GM19240 (cell line): Measurements from ENCODE around the gene SLC12A2.

Experiments
- DNase-seq: peaks from one replicate; pipeline ENCODE4 v3.0.0; 2011; ENCODE audit warnings: low spot score; ENCODE audit not compliant: insufficient read length

The SLC12A2 gene

GRCh38 chr5:128163991-128164390, 80.4 kb downstream of the SLC12A2 start:
- DNase-seq = no peak

- no peak for DNase-seq
Observed at GRCh38 chr5:128169401-128170017, 85.9 kb downstream of the SLC12A2 start.

GRCh38 chr5:128172102-128172501, 88.5 kb downstream of the SLC12A2 start:
- no peak for DNase-seq

- no peak for DNase-seq
Observed at GRCh38 chr5:128174951-128175350, 91.4 kb downstream of the SLC12A2 start.

GRCh38 chr5:128192368-128192767, 108.8 kb downstream of the SLC12A2 start:
- DNase-seq = no peak

GRCh38 chr5:128193665-128194390, 110.3 kb downstream of the SLC12A2 start:
- DNase-seq = no peak

GRCh38 chr5:128195316-128195715, 111.8 kb downstream of the SLC12A2 start:
- DNase-seq = no peak

GRCh38 chr5:128196080-128196479, 112.5 kb downstream of the SLC12A2 start:
- DNase-seq = no peak

GRCh38 chr5:128196791-128197190, 113.2 kb downstream of the SLC12A2 start:
- no peak for DNase-seq

GRCh38 chr5:128197896-128198522, 114.4 kb downstream of the SLC12A2 start:
- DNase-seq = no peak

GRCh38 chr5:128199104-128199503, 115.5 kb downstream of the SLC12A2 start:
- DNase-seq = no peak

- no peak for DNase-seq
Observed at GRCh38 chr5:128199611-128200010, 116.0 kb downstream of the SLC12A2 start.

GRCh38 chr5:128201065-128201926, 117.7 kb downstream of the SLC12A2 start:
- peak; percentile 48 for DNase-seq

GRCh38 chr5:128202320-128202719, 118.8 kb downstream of the SLC12A2 start:
- no peak for DNase-seq

GRCh38 chr5:128208436-128208835, 124.9 kb downstream of the SLC12A2 start:
- no peak for DNase-seq

- DNase-seq = no peak
Observed at GRCh38 chr5:128212191-128212806, 128.7 kb downstream of the SLC12A2 start.

- no peak for DNase-seq
Observed at GRCh38 chr5:128213340-128213739, 129.8 kb downstream of the SLC12A2 start.

- DNase-seq = no peak
Observed at GRCh38 chr5:128213833-128214232, 130.3 kb downstream of the SLC12A2 start.

GRCh38 chr5:128216285-128216684, 132.7 kb downstream of the SLC12A2 start:
- no peak for DNase-seq

GRCh38 chr5:128216860-128217531, 133.4 kb downstream of the SLC12A2 start:
- no peak for DNase-seq

GRCh38 chr5:128220841-128221240, 137.3 kb downstream of the SLC12A2 start:
- no peak for DNase-seq
